NCI-H1930 (cell line): ENCODE measurements around the gene ZNF202.
"Not testable (repeated sequence)": the region's sequence is repeated elsewhere in the genome, so short reads cannot be mapped to it uniquely, and the experiment has no call there.

Source experiments
- DNase-seq, 2 experiments: peaks; one replicate each; lab custom pipeline; 2025; lab: John Stamatoyannopoulos, UW

The ZNF202 gene

DNA sequence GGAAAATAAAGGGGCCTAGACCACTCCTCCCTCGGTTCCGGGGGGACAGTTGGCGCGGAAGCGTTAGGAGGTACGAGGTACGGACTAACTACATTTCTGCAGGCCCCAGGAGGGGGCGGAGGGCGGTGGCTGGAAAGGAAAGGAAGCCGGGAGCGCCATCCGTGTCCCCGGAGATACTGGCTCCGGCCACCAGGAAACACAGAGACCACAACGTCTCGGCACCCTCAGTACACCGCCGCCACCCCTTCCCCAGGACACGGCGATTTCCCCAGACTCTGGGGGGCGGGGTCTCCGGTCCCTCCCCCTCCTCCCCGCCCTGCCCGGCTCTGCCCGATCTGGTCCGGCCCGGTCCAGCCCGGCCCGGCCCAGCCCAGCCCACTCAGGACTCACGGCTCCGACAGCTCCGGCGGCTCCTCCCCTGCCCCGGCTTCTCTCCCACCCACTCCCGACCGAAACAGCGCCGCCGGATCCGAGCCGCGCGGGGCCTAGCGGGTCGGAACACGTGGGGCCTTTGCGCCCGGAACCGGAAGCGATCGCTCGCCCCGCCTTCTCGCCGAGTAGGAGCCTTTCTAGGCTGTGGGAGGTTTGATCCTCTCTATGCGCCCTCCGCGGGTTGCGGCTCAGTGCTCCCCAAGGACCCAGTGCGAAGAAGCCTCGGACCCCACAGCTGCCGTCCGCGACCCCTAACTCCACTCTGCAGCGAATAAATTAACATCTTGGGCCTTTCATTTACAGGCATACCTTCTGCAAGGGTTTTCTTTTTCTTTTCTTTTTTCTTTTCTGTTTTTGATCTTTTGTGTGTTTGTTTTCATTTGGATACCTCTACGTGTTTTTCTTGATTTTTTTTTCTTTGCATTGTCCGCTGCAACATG is at the start of gene ZNF202:
Gene ZNF202, minus strand, starts transcription at position 502 of the 872 bp plus-strand sequence. CDS start 10,772 bp downstream, outside the sequence.
- peak; percentile 77 to 86 for DNase-seq

DNA sequence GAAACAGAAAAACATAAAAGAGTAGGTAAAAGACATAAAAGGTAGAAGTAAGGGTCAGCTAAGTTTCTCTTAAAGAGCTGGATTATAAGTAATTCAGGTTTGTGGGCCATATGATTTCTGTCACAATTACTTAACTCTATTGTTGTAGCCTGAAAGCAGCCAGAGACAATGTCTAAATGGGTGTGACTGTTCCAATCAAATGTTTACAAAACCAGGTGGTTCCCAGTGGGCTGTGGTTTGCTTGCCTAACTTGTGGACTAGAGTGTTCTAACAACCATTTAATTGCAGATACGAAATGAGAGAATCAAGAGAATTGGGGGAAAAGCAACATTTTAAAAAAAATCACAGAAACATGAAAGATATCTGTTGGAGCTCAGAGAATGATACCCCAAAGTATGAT is 42.1 kb upstream of the ZNF202 start:
- DNase-seq: no peak

DNA sequence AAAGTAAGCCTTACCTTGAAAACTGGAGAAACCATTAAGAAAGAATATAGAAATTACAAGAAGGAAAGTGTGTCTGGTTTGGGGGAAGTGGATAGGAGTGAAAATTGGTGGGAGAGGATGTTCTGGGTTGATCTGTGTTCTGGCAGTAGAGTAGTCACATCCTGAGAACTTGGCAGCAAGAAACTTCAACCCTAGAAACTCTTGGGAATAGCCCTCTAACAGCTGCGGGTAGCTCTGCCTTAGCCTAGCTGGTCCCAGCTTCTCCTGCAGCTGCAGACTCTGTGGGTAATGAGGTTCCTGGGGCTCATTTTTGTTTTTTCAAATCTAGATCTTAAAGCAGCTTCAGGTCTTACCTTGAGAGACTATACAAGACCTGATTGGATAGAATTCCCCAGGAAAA is 37.1 kb upstream of the ZNF202 start:
- no peak for DNase-seq

DNA sequence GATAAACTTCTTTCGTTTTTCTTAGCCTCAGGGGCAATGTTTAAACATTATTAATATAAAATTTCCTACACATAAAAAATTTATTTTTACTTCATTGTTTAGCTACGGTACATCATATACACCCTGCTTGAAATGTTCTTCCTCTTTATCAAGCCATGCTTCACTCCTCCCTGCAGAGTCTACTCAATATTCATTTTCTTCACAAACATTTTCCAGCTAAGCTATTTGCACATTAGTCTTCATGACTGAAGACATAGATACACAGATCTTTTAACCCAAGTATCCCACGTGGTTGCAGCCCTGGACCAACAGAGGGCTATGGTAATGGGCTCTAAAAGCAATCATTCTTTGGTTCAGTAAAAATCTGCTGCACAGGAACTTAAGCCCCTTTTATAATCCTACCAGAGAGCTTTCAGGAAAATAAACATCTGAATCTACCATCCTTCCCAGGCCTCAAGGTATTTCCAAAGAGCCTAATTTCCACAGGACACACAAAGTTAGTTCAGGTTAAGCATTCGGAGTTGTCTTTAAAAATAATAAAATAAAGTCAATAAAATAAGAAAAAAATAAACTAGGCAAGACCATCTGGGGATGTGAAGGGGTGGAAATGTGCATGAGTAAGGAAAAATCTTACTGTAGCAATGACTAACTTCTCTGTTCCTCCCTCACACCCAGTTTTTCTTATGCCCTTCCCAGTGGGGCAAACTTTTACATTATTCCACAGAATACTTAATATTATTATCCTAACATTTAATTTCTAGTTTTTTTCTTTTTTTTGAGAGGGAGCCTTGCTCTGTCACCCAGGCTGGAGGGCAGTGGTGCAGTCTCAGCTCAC is 34.5 kb upstream of the ZNF202 start:
- DNase-seq: no peak

DNA sequence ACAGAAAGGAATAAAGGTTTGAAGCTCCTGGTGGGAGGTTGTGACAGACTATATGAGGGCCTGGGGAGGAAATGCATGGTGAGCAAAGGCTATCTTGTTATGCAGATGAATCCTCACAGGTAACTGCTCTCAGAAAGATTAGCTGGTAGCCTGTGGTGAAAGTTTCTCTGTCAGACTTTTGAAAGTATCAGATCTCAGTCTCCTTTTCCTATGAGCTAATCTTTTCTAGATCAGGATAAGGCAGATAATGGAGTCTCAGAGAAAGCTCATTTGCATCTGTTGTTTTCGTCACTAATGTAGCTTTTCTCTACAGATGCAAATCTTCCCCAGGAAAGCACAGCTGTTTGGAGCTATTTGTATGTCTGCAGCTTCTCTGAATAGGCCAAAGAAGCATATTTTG is 33.8 kb upstream of the ZNF202 start:
- DNase-seq: no peak

DNA sequence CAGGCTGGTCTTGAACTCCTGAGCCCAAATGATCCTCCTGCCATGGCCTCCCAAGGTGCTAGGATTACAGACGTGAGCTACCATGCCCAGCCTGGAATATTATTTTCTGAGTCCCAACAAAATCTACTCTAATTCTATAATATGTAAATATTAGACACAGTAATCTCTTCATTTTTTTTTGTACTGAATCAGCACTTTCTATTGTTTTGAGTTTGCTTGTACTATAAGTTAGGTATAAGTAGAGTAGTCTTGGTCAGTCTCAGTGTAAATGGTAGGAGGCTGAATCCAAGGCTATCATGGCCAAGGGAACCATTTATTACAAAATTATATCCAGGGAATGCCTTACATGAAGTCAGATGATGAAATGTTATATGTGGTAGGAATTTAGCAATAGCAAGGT is 32.5 kb upstream of the ZNF202 start:
- no peak for DNase-seq

DNA sequence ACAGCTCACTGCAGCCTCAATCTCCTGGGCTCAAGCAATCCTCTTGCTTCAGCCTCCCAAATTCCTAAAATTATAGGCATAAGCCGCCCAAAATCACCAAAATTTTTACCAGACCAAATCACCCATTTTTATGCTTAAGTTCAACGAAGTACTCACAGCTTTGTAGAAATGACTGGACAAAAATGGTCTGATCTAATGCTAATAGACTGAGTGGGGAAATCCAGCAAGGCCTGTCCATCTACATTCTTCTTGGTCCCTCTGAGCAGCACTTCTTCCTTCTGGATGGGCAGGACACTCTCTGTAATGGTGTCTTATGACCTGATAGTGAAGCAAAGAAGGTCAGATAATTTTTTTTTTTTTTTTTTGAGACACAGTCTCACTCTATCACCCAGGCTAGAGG is 31.6 kb upstream of the ZNF202 start:
- DNase-seq: no peak

DNA sequence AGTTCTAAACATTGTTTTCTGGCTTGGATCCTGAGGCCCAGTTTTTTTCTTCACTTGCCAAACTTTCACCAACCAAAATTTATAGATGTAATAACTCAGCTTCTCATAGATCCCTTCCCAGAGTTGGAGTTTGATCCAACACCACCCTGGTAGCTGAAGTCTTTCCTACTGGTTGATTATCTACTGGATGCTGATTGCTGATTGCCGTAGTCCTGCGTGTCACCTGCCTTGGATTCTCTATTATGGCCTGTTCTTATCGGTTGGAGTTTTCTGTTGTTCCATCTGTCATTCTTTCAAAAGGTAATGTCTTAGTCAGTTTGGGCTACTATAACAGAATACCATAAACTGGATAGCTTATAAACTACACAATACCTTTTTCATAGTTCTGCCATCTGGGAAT is 30.2 kb upstream of the ZNF202 start:
- no peak for DNase-seq

DNA sequence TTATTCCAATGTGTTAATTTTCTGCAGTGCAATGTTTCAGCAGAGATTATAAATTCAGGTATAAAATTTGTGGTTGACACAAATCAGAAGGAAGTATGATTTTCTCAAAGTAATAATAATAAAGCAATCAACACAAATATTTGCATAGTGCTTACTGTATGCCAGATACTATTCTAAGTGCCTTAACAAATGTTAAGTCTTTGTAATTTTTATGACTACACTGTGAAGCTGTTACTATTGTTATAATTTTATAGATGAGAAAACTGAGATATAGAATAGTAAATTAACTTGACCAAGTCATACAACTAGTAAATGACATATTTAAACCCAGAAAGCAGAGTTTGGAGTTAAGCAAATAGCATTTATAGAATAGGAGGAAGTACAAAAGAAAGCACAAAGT is 29.3 kb upstream of the ZNF202 start:
- DNase-seq: no peak

DNA sequence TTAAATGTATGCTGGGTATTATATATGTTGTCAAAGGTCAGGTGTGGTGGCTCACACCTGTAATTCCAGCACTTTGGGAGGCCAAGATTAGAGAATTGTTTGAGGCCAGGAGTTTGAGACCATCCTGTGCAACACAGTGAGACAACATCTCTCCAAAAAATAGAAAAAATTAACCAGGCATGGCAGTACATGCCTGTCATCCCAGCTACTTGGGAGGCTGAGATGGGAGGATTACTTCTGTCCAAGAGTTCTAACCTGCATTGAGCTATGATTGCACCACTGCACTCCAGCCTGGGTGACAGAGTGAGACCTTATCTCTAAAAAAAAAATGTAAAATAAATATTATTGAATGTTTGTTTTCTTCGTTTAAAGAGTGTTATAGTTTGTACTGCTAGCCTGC is 24.1 kb upstream of the ZNF202 start:
- no peak for DNase-seq

DNA sequence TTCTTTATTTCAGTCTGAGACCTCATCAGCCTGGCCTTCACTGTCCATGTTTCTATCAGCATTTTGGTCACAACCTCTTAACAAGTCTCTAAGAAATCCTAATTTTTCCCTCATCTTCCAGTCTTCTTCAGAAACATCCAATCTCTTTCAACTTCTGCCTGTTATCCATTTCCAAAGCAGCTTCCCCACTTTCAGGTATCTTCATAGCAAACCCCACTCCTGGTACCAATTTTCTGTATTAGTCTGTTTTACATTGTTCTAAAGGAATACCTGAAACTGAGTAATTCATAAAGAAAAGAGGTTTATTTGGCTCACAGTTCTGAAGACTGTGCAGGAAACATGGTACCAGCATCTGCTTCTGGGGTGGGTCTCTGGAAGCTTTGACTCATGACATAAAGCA is 21.0 kb upstream of the ZNF202 start:
- DNase-seq: no peak

DNA sequence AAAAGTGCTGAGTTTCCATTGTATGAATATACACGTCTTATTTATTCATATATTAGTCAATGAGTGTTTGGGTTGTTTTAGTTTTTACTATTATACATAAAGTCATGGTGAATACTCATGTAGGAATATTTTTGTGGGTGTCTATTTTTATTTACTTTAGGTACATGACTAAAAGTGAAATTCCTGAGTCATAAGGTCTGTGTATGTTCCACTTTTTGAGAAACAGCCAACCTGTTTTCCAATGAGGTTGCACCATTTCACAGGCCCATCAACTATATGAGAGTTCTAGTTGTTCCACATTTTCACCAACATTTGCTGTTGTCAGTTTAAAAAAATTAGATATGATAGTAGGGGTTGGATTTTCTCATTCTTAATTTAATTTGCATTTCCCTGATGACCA is 19.4 kb upstream of the ZNF202 start:
- DNase-seq: no peak

DNA sequence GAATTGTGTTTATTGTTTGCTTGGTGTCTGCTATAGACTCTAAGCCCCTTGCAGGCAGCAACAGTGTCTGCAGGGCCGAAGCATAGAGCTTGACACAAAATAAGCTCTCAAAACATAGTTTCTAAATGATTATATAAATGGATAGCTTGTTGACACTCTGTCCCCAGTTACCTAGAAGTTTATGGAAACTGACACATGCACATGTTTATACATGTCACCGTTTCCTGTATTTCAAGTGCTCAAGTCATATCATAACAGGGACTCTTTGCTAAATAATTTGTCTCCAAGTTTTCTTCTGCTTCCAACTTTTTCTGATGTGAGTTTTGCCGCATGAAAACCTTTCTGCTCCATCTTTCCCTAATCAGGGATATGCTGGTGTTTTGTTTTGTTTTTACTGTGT is 16.5 kb upstream of the ZNF202 start:
- DNase-seq: no peak

DNA sequence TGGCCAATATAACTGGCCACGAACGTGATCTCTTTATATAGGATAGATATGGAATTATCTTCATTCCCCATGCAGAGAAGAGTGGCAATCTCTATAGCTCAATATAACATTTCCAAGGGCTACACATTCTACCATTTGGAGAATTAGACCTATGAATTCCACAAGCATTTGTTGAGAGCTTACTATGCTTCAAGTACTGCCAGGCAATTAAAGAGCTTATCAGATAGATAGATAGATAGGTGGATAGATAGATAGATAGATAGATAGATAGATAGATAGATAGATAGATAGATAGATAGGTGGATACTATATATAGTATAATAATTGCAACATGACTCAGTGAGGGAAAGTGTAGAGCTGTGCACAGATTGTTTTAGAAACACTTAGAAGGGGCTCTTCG is 14.4 kb upstream of the ZNF202 start:
- no peak for DNase-seq

DNA sequence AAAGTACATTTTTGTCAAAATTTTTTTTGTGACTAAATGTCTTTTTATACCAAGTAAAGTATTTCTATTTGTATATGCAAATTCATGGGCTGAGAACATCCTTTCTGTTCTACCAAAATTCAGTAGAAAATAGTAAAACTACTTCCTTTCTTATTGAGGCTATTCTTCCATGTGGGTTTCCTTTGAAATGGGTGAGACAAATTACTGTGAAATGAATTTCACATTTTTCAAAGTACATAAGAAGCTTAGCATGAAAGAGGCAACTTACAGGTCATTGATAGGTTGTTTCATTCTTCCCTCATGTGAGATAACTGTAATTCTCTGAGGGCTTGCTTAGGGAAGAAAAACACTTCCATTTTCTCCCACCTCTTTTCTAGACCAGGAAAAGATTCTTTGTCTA is 13.9 kb upstream of the ZNF202 start:
- no peak for DNase-seq

DNA sequence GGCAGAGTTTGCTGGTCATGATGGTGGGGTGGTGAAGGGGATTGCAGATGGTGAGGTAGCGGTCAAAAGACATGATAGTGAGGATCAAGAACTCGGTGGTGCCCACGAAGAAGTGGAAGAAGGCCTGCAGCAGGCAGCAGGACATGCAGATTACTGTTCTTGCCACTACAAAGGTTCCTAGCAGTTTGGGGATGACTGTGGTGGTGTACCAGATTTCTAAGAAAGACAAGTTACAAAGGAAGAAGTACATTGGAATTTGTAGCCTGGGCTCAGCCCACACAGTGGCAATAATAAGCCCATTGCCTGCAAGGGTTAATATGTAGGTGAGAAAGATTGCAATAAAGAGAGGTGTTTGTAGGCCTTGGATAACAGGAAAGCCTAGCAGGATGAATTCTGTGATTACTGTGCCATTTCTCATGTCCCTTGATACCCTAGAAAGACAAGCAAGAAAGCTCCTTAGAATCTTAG is 12.7 kb upstream of the ZNF202 start, which contains the start of gene OR6X1:
Gene OR6X1, minus strand, starts transcription at position 418 of the 468 bp plus-strand sequence. Its CDS starts 0 bp downstream, at position 418.
- DNase-seq: no peak

DNA sequence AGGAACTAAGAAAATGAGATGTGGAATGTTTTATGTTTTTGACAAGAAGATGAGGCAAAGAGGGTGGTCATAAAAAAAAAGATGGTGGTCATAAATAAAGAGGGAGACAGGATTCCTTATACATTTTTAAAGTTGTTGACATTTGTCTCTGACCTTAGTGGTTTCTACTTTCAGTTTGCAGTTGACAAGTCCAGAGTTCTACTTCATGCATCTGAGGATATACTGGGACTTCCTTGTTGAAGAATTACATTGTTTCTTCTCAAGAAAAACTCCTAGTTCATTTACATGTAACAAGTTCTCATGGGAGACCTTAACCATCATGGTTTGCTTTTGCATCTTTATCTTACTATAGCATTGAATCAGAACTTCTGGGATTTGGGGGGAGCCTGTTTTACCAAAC is 11.7 kb upstream of the ZNF202 start:
- DNase-seq: no peak

DNA sequence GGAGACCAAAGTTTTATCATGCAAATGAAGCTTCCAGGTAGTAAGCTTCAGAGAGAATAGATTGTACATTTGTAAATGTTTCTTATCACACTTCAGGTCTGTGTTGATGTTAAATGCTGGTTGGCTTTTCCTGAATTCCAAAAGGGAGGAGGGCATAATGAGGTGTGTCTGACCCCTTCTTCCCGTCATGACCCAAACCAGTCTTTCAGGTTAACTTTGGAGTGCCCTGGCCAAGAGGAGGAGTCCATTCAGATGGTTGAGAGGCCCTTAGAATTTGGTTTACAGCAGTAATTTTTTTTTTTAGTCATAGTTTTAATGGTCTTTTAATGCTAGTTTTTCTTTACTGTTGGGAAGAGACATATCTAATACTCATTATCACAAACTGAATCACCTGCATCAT is 10.3 kb upstream of the ZNF202 start:
- no peak for DNase-seq

DNA sequence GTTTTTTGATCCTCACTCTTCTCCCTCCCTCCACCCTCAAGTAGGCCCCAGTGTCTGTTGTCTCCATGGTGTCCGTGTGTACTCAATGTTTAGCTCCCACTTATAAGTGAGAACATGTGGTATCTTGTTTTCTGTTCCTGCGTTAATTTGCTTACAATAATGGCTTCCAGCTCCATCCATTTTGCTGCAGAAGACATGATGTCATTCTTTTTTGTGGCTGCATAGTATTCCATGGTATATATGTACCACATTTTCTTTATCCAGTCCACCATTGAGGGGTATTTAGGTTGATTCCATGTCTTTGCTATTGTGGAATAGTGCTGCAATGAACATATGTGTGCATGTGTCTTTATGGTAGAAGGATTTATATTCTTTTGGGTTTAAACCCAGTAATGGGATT is 6.9 kb upstream of the ZNF202 start:
- not testable (repeated sequence) for DNase-seq

DNA sequence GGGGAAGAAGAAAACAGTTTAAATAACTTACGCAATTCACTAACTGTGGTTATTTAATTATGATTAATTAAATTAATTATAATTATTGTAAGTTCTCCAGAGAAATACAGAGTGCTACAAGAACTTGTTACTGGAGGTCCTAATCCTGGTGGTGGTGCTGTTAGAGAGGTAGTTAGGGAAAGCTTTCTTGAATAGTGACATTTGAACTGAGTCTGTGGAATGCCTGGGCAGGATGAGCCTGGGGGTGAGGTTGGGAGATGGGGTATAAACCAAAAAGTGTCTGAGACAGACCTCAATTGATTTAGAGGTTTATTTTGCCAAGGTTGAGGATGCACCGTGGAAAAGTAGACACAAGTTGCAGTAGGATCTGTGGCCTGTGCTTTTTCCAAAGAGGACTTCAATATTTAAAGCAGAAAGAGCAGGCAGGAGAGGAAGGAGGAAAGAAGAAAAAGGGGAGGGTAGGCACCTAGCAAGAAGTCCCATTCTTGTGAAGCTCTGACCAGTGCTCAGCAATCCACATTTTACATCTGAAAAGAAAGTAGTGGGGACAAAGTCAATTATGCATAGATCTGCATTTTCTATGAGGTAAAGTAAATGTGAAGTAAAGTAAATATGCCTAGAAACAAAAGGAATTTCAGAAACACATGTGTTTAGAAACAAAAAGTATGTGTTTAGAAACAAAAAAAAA is 4.4 kb upstream of the ZNF202 start:
- DNase-seq: no peak

DNA sequence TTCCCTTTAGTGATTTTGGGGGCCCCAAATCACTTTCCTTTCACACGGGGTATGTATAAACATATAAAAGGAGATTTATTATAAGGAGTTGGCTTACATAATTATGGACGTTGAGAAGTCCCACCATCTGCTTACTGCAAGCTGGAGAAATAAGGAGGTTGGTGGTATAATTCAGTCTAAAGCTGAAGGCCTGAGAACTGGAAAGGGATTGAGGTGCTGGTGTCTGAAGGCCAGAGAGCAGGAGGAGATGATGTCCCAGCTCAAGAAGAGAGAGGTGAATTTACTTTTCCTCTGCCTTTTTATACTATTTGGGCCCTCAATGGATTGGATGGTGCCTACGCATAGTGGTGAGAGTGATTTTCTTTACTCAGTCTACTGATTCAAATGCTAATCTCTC is 1.3 kb upstream of the ZNF202 start:
- no peak for DNase-seq

DNA sequence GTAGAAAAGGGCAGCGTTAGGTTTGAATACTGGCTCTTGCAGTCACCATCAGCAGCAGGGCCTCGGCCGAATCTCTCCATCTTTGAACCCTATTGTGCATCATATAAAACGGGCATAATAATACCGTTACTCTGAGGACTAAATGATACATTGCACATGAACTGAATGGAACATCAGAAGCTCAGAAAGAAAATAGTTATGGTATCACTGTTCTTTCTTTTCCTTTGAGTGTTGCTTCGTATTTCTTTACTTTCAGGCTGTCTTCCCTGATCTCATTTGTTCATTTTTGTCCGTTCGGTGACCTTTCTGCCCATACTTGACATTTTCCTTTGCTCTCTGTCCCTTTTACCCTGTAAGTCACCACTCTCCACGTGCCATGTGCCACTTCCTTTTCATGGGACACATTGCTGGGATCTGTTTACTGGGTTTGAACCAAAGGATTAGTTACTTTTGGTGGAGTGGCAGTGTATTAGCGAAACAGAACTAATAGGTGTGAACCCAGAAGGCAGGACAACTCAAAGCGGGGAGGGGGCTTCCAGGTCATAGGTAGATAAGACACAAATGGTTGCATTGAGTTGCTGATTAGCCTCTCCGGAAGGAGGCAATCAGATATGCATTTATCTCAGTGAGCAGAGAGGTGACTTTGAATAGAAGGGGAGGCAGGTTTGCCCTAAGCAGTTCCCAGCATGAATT is 717 bp upstream of the ZNF202 start:
- no peak for DNase-seq
